A549 treated with RU486 at 1 μM for 4 hours (cell line): ENCODE measurements around the gene NKX2-3. TPM values are rescaled to one million over a fixed set of nuclear protein-coding genes. Genes with fewer than 3 reads are reported as not detected.

Experiments used
- total RNA-seq: library from RNA; stranded (reverse); fragments of 200-300 nt; extraction: Qiagen RNA extraction; gene quantifications from 5 replicates; pipeline ENCODE4 v1.2.3, GENCODE V29; 2022; ENCODE audit warnings: low read depth

The NKX2-3 gene
- total RNA-seq: 0.07 to 0.09 TPM (median 0.08 TPM) in 4 of 5 replicates, not detected in the other

DNA sequence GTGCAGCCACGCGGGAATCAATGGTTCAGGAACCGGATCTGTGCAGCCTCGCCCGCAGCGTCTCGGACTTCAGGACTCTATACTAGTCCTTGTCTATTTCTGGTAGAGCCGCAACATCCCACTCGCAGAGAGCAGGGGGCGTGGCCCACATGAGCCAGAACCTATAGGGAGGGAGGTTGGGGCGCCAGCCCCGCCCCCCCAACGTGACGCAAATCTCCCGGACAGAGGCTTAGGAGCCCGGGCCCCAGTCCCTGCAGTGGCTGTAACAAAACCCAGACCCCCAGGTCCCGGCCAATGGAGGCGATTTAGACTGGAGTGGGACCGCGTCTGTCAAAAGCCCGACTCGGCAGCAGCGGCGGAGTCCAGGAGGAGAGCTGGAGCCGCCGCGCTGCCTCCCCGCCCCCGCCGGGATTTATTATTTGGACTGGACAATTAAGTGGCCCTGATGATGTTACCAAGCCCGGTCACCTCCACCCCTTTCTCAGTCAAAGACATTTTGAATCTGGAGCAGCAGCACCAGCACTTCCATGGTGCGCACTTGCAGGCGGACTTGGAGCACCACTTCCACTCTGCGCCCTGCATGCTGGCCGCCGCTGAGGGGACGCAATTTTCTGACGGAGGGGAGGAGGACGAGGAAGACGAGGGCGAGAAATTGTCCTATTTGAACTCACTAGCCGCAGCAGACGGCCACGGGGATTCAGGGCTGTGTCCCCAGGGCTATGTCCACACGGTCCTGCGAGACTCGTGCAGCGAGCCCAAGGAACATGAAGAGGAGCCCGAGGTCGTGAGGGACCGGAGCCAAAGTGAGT lies at the start of gene NKX2-3:
NKX2-3 (plus strand) TSS at position 256 of the 809 bp plus-strand sequence; CDS start at position 446, 190 bp downstream.

Other genes with a start within 250 kb of the NKX2-3 start
- 19.0 to 23.8 TPM (median 22.6 TPM) in 5 replicates for gene CNNM1, start 203.6 kb upstream of the NKX2-3 start, total RNA-seq
- 31.4 to 44.0 TPM (median 36.2 TPM) in 5 replicates for gene GOT1, start 102.3 kb upstream of the NKX2-3 start, total RNA-seq
- gene SLC25A28, start 87.5 kb downstream of the NKX2-3 start, total RNA-seq: 24.2 to 28.3 TPM (median 27.4 TPM) in 5 replicates
- gene ENTPD7, start 126.6 kb downstream of the NKX2-3 start, total RNA-seq: 9.8 to 17.3 TPM (median 15.1 TPM) in 5 replicates
- gene COX15, start 199.2 kb downstream of the NKX2-3 start, total RNA-seq: 28.3 to 32.2 TPM (median 29.8 TPM) in 5 replicates
- gene CUTC, start 199.3 kb downstream of the NKX2-3 start, total RNA-seq: 29.8 to 40.2 TPM (median 34.8 TPM) in 5 replicates
- gene ABCC2, start 249.7 kb downstream of the NKX2-3 start, total RNA-seq: 147 to 182 TPM (median 154 TPM) in 5 replicates